D721Med (cell line): Measurements from ENCODE around the gene PKIG.

ENCODE experiments used
- DNase-seq: peaks from one replicate; pipeline ENCODE4 v3.0.0; 2011; ENCODE audit warnings: low spot score; ENCODE audit not compliant: insufficient read length
- FAIRE-seq: peaks from 2 replicates; lab custom pipeline; 2011; peaks lifted over from hg19 to GRCh38; lab: Jason Lieb, UNC
- CTCF ChIP-seq: IDR thresholded peaks from 2 replicates; pipeline ENCODE4 v1.5.1; 2012; ENCODE audit warnings: mild to moderate bottlenecking, control low read depth; ENCODE audit not compliant: insufficient read depth; ENCODE audit errors: missing control alignments

PKIG gene

DNA sequence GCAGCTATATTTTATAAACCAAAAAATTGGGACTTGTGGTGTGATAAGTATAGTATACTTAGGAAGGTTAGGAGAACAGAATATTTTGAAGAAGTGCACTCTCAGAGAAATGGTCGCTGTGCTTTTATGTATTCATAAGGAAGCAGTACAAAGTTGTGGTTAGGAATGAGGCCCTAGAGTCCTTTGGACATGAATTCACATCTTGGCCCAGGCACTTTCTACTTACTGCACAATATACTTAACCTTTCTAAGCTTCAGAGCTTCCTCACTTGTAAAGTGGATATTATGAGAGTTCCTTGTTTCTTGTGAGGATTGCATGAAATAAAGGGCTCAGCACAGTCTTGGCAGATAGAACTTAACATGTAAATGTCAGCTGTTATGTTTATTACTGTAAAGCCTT lies 39.5 kb upstream of the PKIG start:
- FAIRE-seq (no peak), DNase-seq (no peak)
- no peak for TF ChIP-seq CTCF

- no peak for DNase-seq
- FAIRE-seq: no peak
- TF ChIP-seq CTCF: no peak
These were observed 39.0 kb upstream of the PKIG start for GRCh38 chr20:44543358-44543757.

DNA sequence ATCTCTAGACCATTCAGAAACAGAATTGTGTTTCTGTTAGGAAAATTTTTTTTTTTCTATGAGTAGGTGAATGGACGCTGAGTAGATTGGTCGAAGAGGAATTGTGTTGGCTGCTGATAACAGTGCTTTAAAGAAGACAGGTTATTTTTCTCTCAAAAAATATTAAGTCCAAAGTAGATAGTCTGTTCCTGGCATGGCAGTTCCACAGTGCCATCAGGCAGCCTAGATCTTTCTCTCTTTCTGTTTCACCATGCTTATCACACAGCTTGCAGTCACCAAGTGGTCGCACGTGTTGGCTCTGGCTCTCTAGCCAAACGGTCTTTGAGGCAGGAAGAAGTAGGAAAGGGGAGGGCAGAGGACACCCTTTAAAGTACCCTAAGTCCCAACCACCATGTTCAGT lies 38.1 kb upstream of the PKIG start:
- no peak for FAIRE-seq
- no peak for TF ChIP-seq CTCF
- DNase-seq: no peak

DNA sequence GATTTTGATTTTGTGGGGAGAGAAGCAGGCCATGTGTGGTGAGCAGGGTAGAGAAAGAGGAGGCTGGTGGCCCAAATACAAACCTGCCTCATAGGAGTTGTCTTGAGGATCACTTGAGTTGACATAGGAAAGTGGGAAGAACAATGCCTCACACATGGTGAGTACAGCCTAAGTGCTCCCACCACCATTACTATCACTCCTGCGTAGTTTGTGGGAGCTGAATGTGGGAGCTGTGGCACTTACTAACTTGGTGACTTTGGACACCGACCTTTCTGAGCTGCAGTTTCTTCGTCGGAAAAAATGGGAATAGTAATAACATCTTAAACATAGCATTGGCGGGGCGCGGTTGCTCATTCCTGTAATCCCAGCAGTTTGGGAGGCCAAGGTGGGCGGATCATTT lies 35.0 kb upstream of the PKIG start:
- no peak for TF ChIP-seq CTCF
- DNase-seq (no peak), FAIRE-seq (no peak)

- DNase-seq (no peak), FAIRE-seq (no peak)
- no peak for TF ChIP-seq CTCF
These were observed 33.3 kb upstream of the PKIG start for GRCh38 chr20:44549123-44549522.

DNA sequence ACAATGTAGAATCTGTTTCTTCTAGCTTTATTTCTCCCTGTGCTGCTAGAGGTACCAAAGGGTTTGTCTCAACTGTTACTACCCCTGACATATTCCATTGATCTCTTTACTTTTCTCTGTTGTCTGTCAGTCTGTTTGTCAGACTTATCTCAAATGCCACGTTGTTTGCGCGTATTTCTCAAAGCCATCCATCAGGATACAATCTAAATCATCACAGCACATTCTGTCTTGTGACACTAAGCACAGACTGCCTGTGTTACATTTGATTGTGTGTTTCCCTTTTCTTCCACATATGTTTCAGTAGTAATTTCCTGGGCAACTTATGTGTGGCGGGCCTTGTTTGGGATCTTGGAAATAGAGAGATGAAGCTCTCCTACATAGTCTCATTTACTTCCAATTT lies 30.3 kb upstream of the PKIG start:
- TF ChIP-seq CTCF: no peak
- DNase-seq (no peak), FAIRE-seq (no peak)

DNA sequence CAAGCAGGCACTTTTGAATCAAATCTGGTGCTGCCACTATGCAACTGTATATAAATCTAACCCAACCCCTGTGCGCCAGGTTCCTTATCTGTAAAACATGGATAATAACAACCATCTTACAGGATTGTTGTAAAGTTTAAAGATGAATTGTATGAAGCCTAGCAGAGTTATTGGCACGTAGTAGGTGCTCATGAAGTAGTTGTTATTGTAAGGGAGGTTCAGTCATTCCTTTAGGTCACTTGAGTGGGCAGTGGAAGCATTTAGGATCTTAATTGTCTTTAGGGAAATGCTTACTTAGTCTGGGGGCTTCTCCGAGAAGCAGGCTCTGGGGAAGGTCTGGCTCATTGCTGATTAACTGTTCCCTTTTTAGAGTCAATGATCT lies 29.8 kb upstream of the PKIG start:
- FAIRE-seq (no peak), DNase-seq (no peak)
- no peak for TF ChIP-seq CTCF
